HFFc6 (cell line): ENCODE measurements around the gene CHRNG. TPM values are rescaled to one million over a fixed set of nuclear protein-coding genes. Genes with fewer than 3 reads are reported as not detected.

Experiments
- DNase-seq: peaks from one replicate; pipeline ENCODE4 v3.0.0-alpha.2; 2018
- H3K27ac Mint-ChIP-seq: 2 replicates; pipeline ENCODE4 v1.8.0; 2020; ENCODE audit warnings: mild to moderate bottlenecking, mixed read lengths
- H3K27me3 Mint-ChIP-seq: 2 replicates; pipeline ENCODE4 v1.8.0; 2021; ENCODE audit warnings: mild to moderate bottlenecking, moderate library complexity, mixed read lengths; ENCODE audit not compliant: insufficient read depth
- H3K36me3 Mint-ChIP-seq: 2 replicates; pipeline ENCODE4 v1.8.0; 2021; ENCODE audit warnings: low read depth, mixed read lengths
- H3K4me1 Mint-ChIP-seq: 2 replicates; pipeline ENCODE4 v1.8.0; 2020; ENCODE audit warnings: low read depth, mixed read lengths
- H3K4me3 Mint-ChIP-seq: 2 replicates; pipeline ENCODE4 v1.8.0; 2020; ENCODE audit warnings: mild to moderate bottlenecking, moderate library complexity, mixed read lengths
- H3K9me3 Mint-ChIP-seq: 2 replicates; pipeline ENCODE4 v1.8.0; 2020; ENCODE audit warnings: mild to moderate bottlenecking, mixed read lengths
- total RNA-seq, 6 experiments: library from RNA; stranded (reverse); fragmentation: NEBNext Ultra II Directional; extraction: Animal tissue kit (Norgen Biotek cat#: 25700); gene quantifications; 2 replicates in 1 of 6; 3 replicates in 5 of 6; pipeline ENCODE4 v1.2.3, GENCODE V29; 2021
- TF ChIP-seq, protein P1 (sequence below): fragments of 200-600 bp; sonication (generic); IDR thresholded peaks from 2 replicates; pipeline ENCODE4 v1.5.0; 2021; ENCODE audit warnings: antibody characterized with exemption, mild to moderate bottlenecking

The CHRNG gene
- total RNA-seq, 6 experiments from 2014 or later, result not detected

DNA sequence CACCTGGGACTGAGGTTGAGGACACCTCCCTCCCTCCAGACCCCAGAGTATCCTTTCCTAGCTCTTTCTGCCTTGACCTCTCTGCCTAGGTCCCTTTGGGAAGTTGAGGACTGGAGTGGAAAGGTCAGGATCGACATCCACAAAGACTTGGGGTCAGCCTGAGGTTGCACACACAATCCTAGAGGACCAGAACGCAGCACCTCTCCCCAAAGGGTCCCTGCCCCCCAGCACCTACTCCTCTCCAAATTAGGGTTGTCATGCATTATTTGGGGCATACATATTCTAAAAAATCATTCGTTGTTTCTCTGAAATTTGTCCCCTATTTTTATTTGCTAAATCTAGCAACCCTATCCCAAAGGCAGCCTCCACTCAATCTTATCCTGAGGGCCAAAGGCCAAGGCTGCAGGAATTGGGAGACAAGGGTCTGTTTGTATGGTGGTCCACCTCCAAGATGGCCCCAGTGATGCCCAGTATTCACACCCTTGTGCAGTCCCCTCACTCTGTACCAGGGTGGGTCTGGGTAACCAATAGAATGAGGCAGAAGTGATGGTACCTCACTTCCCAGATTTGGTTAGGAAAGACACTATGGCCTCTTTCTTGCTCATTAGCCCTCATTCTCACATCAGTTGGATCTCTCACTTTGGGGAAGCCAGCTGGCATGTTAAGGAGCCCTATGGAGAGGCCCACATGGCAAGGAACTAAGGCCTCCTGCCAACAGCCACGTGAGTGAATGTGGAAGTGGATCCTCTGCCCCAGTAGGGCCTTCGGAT, 3.5 kb upstream of the CHRNG start:
- Mint-ChIP-seq H3K27me3 (peaks cover 45% of the 10 kb centered on the region), H3K4me3 (no peak overlapping the region)

DNA sequence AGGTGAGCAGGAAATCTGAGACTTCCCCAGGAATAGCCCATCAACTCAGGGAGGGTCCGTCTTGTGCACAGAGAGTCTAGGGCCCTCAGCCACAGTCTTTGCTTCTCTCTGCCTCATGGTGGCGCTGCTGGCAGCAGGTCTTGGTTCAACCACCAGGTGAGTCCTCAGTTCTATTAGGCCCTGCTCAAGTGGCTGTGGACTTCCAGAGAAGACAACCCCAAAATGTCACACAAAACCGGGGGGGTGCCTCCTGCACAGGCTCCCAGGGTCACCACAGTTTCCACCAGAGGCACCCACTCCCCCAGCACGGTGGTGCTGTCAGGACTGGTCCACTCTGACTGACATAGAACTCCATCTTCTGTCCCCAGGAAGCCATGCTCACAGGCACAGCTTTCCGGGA, 2.4 kb upstream of the CHRNG start:
- DNase-seq, result no peak
- no peak overlapping the region for H3K27ac Mint-ChIP-seq
- TF ChIP-seq, protein P1, sequence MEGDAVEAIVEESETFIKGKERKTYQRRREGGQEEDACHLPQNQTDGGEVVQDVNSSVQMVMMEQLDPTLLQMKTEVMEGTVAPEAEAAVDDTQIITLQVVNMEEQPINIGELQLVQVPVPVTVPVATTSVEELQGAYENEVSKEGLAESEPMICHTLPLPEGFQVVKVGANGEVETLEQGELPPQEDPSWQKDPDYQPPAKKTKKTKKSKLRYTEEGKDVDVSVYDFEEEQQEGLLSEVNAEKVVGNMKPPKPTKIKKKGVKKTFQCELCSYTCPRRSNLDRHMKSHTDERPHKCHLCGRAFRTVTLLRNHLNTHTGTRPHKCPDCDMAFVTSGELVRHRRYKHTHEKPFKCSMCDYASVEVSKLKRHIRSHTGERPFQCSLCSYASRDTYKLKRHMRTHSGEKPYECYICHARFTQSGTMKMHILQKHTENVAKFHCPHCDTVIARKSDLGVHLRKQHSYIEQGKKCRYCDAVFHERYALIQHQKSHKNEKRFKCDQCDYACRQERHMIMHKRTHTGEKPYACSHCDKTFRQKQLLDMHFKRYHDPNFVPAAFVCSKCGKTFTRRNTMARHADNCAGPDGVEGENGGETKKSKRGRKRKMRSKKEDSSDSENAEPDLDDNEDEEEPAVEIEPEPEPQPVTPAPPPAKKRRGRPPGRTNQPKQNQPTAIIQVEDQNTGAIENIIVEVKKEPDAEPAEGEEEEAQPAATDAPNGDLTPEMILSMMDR, result peak; percentile 63
- peaks cover 48% of the 10 kb centered on the region for H3K27me3 Mint-ChIP-seq
- no peak overlapping the region for H3K4me3 Mint-ChIP-seq
- H3K9me3 Mint-ChIP-seq, result peaks cover 10% of the 10 kb centered on the region; the same call in 1 of the 2 replicates
- no peaks in the 10 kb centered on the region for H3K4me1 Mint-ChIP-seq
- H3K36me3 Mint-ChIP-seq, result peaks cover 7% of the 10 kb centered on the region; the same call in 1 of the 2 replicates

More for the DNA sequence above, 3.5 kb upstream of the CHRNG start:
- TF ChIP-seq, protein P1, result no peak
- Mint-ChIP-seq H3K9me3 (peaks cover 10% of the 10 kb centered on the region; the same call in 1 of the 2 replicates), H3K36me3 (peaks cover 7% of the 10 kb centered on the region; the same call in 1 of the 2 replicates), H3K27ac (no peak overlapping the region), H3K4me1 (no peaks in the 10 kb centered on the region)
- DNase-seq, result no peak

DNA sequence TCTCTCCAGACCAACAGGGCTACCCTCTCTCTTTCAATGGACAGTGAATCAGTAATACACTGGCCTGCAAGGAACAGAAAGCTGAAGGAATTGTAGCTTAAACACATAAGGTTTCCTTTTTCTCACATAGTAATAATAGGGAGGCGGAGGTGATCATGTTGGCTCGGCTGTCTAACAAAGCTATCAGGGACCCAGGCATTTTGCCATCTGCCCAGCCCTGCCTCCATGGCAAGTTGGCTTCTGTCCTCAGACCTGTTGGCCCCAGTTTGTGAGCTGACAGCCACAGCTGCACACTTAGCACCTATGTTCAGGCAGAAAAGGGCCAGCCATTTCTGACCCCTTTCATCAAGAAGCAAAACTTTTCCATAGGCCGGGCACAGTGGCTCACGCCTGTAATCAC, 2.0 kb upstream of the CHRNG start:
- peaks cover 10% of the 10 kb centered on the region; the same call in 1 of the 2 replicates for H3K9me3 Mint-ChIP-seq
- peaks cover 50% of the 10 kb centered on the region for H3K27me3 Mint-ChIP-seq
- no peak overlapping the region for H3K4me3 Mint-ChIP-seq
- no peaks in the 10 kb centered on the region for H3K4me1 Mint-ChIP-seq
- peaks cover 7% of the 10 kb centered on the region; the same call in 1 of the 2 replicates for H3K36me3 Mint-ChIP-seq
- no peak overlapping the region for H3K27ac Mint-ChIP-seq
- no peak for DNase-seq
- TF ChIP-seq, protein P1, result no peak

DNA sequence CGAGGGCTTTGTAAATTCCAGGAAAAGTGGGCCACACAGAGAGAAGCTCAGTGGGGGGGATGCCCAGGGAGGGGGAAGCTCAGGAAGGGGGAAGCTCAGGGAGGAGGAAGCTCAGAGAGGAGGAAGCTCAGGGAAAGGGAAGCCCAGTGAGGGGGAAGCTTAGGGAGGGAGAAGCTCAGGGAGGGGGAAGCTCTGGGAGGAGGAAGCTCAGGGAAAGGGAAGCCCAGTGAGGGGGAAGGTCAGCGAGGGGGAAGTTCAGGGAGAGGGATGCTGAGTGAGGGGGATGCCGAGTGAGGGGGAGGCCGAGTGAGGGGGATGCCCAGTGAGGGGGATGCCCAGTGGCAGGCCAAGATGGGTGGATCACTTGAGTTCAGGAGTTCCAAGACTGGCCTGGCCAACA, 821 bp upstream of the CHRNG start:
- H3K27ac Mint-ChIP-seq, result no peak overlapping the region

DNA sequence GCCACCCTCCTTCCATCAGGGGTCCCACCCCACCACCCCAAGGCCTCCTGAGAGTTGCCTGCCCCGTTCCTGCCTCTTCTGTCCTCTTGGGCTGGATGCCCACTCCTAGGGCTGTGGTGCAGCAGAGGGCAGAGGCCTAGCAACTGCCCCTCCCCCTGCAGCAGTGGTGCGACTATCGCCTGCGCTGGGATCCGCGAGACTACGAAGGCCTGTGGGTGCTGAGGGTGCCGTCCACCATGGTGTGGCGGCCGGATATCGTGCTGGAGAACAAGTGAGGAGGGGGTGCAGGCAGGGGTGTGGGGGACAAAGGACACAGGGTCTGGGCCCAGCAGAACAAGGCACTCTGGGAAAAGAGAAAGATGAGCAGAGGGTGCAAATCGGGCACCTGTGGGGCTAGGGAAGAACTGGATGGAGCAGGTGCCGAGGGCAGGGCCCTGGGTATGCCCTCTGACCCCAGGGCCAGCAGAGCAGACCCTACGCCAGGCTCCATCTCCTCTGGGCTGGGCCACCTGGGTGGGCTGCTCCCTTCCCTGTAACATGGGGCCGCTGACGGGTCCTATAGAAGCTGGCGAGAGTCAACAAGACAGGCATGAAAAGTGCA, 1.0 kb downstream of the CHRNG start:
- TF ChIP-seq, protein P1, result no peak
- Mint-ChIP-seq H3K4me1 (no peaks in the 10 kb centered on the region), H3K27me3 (peaks cover 40% of the 10 kb centered on the region), H3K4me3 (no peak overlapping the region), H3K36me3 (peaks cover 7% of the 10 kb centered on the region; the same call in 1 of the 2 replicates), H3K9me3 (peaks cover 10% of the 10 kb centered on the region; the same call in 1 of the 2 replicates), H3K27ac (no peak overlapping the region)
- DNase-seq, result no peak

More for the DNA sequence above, 821 bp upstream of the CHRNG start:
- Mint-ChIP-seq H3K36me3 (peaks cover 7% of the 10 kb centered on the region; the same call in 1 of the 2 replicates), H3K9me3 (peaks cover 10% of the 10 kb centered on the region; the same call in 1 of the 2 replicates), H3K4me3 (no peak overlapping the region), H3K27me3 (peaks cover 48% of the 10 kb centered on the region), H3K4me1 (no peaks in the 10 kb centered on the region)
- TF ChIP-seq, protein P1, result no peak
- DNase-seq, result no peak
